Stimulated activated CD8-positive, alpha-beta memory T cell treated with anti-CD3 and anti-CD28 coated beads, Interleukin-2, amount 100 ng/mL, for 48 hours (primary cell): ENCODE measurements around the gene PSG3.
"Not testable (repeated sequence)": the region's sequence is repeated elsewhere in the genome, so short reads cannot be mapped to it uniquely, and the experiment has no call there.

Experiments
- DNase-seq, 2 donors: peaks; one replicate each; pipeline ENCODE4 v3.0.0-alpha.2; 2020; ENCODE audit warnings: low read depth in 2 of 2

Gene PSG3

GRCh38 chr19:42695811-42696503 lies 44.3 kb downstream of the PSG3 start:
- no peak for DNase-seq

- DNase-seq: no peak
Measured at GRCh38 chr19:42693760-42694350, 46.4 kb downstream of the PSG3 start.

GRCh38 chr19:42683917-42684513 lies 56.3 kb downstream of the PSG3 start:
- no peak for DNase-seq

- not testable (repeated sequence) for DNase-seq
Measured at GRCh38 chr19:42676326-42676725, 64.0 kb downstream of the PSG3 start.

- DNase-seq: not testable (repeated sequence)
Measured at GRCh38 chr19:42674549-42674948, 65.7 kb downstream of the PSG3 start.
